A673 (cell line): ENCODE data around the gene FIBCD1.

Experiments used
- CTCF ChIP-seq: fragments of 300-800, 200-600 bp; sonication (generic); conservative IDR thresholded peaks from 2 replicates; pipeline ENCODE4 v1.5.1; 2017; ENCODE audit warnings: low read depth, mild to moderate bottlenecking, antibody characterized with exemption, low read length, moderate library complexity, mixed read lengths
- EZH2 ChIP-seq: fragments of 200-600 bp; sonication (generic); IDR thresholded peaks from 2 replicates; pipeline ENCODE4 v1.6.1; 2017; ENCODE audit warnings: borderline replicate concordance, low read depth, mild to moderate bottlenecking, mixed read lengths, antibody characterized with exemption, low read length; ENCODE audit not compliant: poor library complexity, severe bottlenecking

DNA sequence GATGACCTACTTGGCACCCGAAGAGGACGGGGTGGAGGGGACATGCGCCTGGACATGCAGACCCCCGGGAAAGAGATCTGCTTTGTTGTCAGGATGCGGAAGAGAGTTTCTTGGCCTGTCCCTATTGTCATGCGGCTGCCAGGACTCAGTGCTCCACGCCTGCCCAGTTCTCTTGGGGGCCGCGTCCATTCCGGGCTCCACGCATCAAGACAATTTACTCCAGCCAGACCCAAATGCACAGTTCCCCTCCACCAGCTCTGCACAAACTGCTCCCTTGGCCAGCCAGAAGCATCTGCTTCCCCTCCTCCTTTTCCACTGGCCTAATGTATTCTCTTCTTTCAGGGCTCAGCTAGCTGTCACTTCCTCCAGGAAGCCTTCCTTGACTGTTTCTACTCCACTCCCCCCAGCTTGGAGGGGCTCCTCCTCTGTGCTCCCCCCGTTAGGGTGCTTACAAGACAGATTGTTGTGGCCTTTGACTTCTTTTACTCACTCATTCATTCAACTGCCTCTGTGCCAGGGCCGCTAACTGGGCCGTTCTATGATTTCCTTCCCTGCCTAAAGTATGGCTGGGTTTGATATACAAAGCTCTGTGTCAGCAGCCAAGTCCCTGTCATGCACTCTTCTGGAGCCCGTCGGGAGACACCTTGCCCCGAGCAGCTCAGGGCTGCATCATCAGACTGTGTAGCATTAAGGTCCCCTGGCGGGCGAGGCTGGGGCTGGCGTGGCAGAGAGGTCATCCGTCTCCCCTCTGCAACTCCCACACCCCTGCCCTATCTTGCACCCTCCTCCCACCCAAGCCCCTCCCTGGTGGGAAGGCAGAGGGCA lies 6.6 kb downstream of the FIBCD1 start:
- TF ChIP-seq CTCF = no peak
- no peak for TF ChIP-seq EZH2
